Epithelial cell of proximal tubule (primary cell): ENCODE data around the gene PFDN2. TPM values are rescaled to one million over a fixed set of nuclear protein-coding genes. Genes with fewer than 3 reads are reported as not detected.

ENCODE experiments used
- DNase-seq: peaks from one replicate; pipeline ENCODE4 v3.0.0-alpha.2; 2011; ENCODE audit warnings: low read depth
- H3K4me3 ChIP-seq: 2 replicates; pipeline ENCODE4 v1.5.1; 2011; ENCODE audit warnings: low read depth, mild to moderate bottlenecking, low read length
- total RNA-seq: library from RNA; depleted of rRNA; stranded (reverse); fragments of >200 nt; gene quantifications from 2 replicates; pipeline ENCODE4 v1.2.3, GENCODE V29; 2015
- TF ChIP-seq, protein P1 (sequence below): conservative IDR thresholded peaks from 2 replicates; pipeline ENCODE4 v1.5.1; 2012; ENCODE audit warnings: low read depth, mild to moderate bottlenecking, low read length

PFDN2 gene
- total RNA-seq, 1 donor from 2014 or later, result 103 TPM

DNA sequence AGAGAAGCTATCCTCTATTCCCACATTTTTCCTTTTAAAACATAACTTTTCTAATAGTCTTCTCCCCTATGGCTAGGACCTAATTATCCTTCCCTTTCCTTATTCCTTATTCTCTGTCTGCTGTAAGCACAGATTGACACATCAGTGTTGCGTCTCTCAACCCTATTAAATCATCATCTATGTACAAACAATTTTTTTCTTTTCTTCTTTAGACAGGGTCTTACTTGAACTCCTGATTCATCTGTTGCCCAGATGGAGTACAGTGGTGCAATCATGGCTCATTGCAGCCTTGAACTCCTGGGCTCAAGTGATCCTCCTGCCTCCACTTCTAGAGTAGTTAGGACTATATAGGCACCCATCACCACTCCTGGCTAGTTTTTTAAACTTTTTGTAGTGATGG, 11.4 kb downstream of the PFDN2 start:
- TF ChIP-seq, protein P1, sequence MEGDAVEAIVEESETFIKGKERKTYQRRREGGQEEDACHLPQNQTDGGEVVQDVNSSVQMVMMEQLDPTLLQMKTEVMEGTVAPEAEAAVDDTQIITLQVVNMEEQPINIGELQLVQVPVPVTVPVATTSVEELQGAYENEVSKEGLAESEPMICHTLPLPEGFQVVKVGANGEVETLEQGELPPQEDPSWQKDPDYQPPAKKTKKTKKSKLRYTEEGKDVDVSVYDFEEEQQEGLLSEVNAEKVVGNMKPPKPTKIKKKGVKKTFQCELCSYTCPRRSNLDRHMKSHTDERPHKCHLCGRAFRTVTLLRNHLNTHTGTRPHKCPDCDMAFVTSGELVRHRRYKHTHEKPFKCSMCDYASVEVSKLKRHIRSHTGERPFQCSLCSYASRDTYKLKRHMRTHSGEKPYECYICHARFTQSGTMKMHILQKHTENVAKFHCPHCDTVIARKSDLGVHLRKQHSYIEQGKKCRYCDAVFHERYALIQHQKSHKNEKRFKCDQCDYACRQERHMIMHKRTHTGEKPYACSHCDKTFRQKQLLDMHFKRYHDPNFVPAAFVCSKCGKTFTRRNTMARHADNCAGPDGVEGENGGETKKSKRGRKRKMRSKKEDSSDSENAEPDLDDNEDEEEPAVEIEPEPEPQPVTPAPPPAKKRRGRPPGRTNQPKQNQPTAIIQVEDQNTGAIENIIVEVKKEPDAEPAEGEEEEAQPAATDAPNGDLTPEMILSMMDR, result no peak
- no peak for DNase-seq
- no peak overlapping the region for H3K4me3 ChIP-seq

DNA sequence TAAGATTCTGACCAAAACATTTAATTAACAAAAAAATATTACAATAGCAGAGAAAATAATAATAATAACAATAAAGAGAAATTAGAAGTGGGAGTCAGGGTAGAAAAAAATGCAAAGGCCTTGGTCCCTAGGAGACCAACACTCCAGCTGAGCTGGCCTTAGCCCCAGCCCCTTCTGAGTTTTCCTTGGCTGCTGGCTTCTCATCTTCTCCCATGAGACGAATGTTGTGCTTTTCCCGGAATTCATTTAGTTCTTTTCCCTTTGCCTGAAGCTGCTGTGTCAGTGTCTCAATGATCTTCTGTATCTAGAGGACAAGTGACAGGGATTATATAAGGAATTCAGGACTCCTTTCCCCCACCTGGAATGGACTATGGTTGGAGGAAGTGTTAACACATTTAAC, 17.3 kb downstream of the PFDN2 start:
- TF ChIP-seq, protein P1, result no peak
- no peak overlapping the region for H3K4me3 ChIP-seq

DNA sequence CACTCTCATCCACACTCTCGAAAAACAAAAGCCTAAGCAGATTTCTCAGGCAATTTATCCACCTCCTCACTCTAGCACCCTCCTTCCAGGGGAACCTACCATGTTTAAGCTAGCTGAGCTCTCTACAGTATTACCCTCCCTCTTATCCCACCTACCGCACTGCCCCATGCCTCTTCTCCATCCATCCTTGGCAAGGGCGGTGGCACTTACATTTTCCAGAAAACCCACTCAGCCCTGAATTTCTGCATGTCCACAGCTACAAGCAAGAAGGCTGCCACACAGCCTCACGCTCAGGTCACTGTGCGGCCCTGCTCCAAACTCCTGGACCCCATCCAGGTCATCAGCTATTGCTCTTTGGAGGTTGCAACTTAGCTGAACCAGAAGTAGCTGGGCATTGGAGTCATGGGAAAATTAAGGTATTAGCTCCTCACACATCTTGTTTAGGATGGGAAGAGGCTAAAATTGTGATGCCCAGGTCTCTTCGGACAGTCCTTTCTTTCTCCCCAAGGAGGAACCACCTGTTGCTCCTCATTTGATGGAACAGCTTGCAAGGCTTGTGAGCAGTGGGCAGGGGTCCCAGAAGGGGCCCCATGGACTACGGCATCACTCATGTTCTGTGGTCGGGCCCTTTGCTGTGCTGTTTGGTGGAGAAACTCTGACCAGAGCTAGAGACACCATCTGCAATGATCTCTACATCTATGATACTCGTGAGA, 18.6 kb downstream of the PFDN2 start:
- peak overlapping the region; percentile 98 for H3K4me3 ChIP-seq
- TF ChIP-seq, protein P1, result no peak

More for the DNA sequence above, 17.3 kb downstream of the PFDN2 start:
- no peak for DNase-seq

DNA sequence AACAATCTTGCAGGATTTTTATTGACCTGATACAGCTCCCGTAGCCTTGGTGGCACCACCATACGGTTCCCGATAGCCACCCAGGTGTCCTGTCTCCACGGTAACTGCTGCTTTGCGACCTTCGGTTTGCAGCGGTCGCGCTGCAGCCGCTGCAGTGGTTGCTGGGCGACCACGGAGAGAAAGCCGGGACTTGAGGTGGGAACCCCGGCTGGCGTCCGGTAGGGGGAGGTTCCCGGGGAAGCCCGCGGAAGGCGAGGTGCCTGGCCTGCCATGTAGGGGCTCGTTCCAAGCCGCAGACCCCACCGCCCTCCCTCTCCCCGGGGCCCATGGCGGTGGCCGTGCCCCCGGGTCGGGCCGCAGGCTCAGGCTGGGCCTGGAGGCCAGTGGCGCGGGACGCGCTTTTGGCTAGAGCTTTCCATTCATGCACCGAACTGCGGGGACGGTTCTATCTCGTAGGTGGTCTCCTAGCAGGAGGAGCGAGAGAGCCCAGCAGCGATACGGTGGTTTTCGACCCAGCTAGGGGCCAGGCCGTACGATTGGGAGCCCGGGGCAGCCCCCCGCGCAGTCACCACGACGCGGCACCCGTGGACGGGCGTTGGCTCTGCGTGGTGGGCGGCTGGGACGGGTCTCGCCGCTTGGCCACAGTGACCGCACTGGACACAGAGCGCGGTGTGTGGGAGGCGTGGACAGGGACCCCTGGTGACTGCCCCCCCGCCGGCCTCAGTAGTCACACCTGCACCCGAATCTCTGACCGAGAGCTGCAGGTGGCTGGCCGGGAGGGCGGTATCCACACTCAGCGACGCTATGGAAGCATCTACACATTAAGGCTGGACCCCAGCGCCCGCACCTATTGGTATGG, 19.4 kb downstream of the PFDN2 start, which contains the start of gene KLHDC9:
Gene KLHDC9, plus strand, starts transcription at position 152 of the 859 bp plus-strand sequence. Its CDS starts 175 bp downstream, at position 327.
- TF ChIP-seq, protein P1, result peak; percentile 17
- DNase-seq, result no peak
- H3K4me3 ChIP-seq, result peak within 1 kb of the TSS; percentile 98

More for the DNA sequence above, 18.6 kb downstream of the PFDN2 start:
- no peak for DNase-seq

DNA sequence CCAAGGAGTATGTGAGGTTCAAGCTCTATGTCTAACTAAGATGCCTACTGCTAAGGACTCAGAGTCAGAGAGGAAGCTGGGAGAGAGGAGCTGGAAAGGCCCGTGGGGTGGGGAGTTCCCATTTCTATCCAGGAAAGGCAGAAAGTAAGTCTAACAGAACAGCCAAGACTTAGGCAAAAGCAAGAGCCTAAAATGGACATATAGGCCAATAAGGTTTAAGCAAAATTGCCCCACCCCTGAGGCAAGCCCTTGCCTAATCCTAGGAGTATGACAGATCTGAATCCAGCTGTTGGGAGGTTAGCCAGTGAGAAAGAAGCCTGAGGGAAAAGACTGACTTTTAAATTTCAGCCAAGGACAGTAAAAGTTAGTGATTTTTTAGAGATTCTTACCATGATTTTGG, 21.3 kb downstream of the PFDN2 start:
- TF ChIP-seq, protein P1, result no peak
- DNase-seq, result no peak
- H3K4me3 ChIP-seq, result no peak overlapping the region

DNA sequence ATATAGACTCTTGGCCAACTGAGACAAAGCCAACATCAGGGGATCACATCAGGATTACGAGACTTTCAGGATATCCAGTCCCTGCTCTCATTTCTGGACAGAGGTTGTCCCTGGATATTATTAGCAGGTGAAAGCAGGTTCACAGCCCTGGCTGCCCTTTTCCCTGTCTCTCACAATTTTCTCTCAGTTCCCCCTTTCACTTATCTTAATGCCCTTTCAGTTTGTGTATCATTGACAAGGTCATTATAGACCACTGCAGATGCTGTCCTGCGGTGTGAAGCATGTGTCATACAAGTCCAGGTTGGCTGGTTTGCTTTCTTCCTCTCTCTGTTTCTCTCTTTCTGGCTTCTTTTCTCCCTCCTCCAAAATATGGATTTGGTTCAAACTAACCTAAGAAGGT, 21.8 kb downstream of the PFDN2 start:
- H3K4me3 ChIP-seq, result no peak overlapping the region
- TF ChIP-seq, protein P1, result no peak
- no peak for DNase-seq
